Liver (tissue), 9 donors: Measurements from ENCODE around the gene PCDHGB2. TPM values are rescaled to one million over a fixed set of nuclear protein-coding genes. Genes with fewer than 3 reads are reported as not detected.
"Not testable (repeated sequence)": the region's sequence is repeated elsewhere in the genome, so short reads cannot be mapped to it uniquely, and the experiment has no call there.

Source experiments
- DNase-seq: peaks from one replicate; pipeline ENCODE4 v3.0.0-alpha.2; 2017; ENCODE audit warnings: low spot score
- H3K27ac ChIP-seq, 2 donors: one replicate each; pipeline ENCODE4 v1.7.0; 2013; ENCODE audit warnings: inconsistent platforms in 2 of 2, low read length in 2 of 2, control low read depth in 1 of 2, low read depth in 1 of 2, mild to moderate bottlenecking in 1 of 2
- H3K27me3 ChIP-seq, 4 donors: one replicate each; pipeline versions ENCODE4 v1.6.1 to v1.7.0; 2013; ENCODE audit warnings: low read length in 3 of 4, inconsistent platforms in 1 of 4, mild to moderate bottlenecking in 1 of 4, moderate library complexity in 1 of 4; ENCODE audit not compliant: control insufficient read depth in 4 of 4, insufficient read depth in 4 of 4
- H3K36me3 ChIP-seq, 4 donors: one replicate each; pipeline versions ENCODE4 v1.6.1 to v1.7.0; 2013; ENCODE audit warnings: low read length in 3 of 4, mild to moderate bottlenecking in 3 of 4, low read depth in 1 of 4, moderate library complexity in 1 of 4; ENCODE audit not compliant: control insufficient read depth in 4 of 4, insufficient read depth in 3 of 4
- H3K4me1 ChIP-seq, 4 donors: one replicate each; pipeline versions ENCODE4 v1.6.1 to v1.7.0; 2013; ENCODE audit warnings: low read length in 3 of 4, mild to moderate bottlenecking in 3 of 4, moderate library complexity in 1 of 4; ENCODE audit not compliant: control insufficient read depth in 4 of 4, insufficient read depth in 4 of 4
- H3K4me3 ChIP-seq, 3 donors: one replicate each; pipeline versions ENCODE4 v1.6.1 to v1.7.0; 2013; ENCODE audit warnings: low read length in 3 of 3, control low read depth in 1 of 3, low read depth in 1 of 3, mild to moderate bottlenecking in 1 of 3
- H3K9ac ChIP-seq, 2 donors: one replicate each; pipeline ENCODE4 v1.7.0; 2013; ENCODE audit warnings: low read length in 2 of 2, mild to moderate bottlenecking in 2 of 2, moderate library complexity in 2 of 2, control low read depth in 1 of 2, low read depth in 1 of 2
- H3K9me3 ChIP-seq, 4 donors: one replicate each; pipeline versions ENCODE4 v1.6.1 to v1.7.0; 2013; ENCODE audit warnings: low read length in 3 of 4; ENCODE audit not compliant: control insufficient read depth in 4 of 4
- EGR1 ChIP-seq, 2 donors: IDR thresholded peaks; 2 replicates each; pipeline ENCODE4 v1.6.1; 2016 to 2018; ENCODE audit warnings: antibody characterized with exemption in 2 of 2, low read depth in 2 of 2
- FOXA1 ChIP-seq: IDR thresholded peaks from 2 replicates; pipeline ENCODE4 v1.6.1; 2016; ENCODE audit warnings: antibody characterized with exemption
- FOXA2 ChIP-seq: IDR thresholded peaks from 2 replicates; pipeline ENCODE4 v1.6.1; 2016; ENCODE audit warnings: antibody characterized with exemption
- GABPA ChIP-seq, 2 donors: IDR thresholded peaks in 1 of 2; conservative IDR thresholded peaks in 1 of 2; 2 replicates each; pipeline ENCODE4 v1.6.1; 2016; ENCODE audit warnings: antibody characterized with exemption in 2 of 2, mild to moderate bottlenecking in 1 of 2, moderate library complexity in 1 of 2
- HNF4A ChIP-seq, 2 donors: conservative IDR thresholded peaks; 2 replicates each; pipeline ENCODE4 v1.6.1; 2016; ENCODE audit warnings: antibody characterized with exemption in 2 of 2, mild to moderate bottlenecking in 2 of 2
- HNF4G ChIP-seq: IDR thresholded peaks from 2 replicates; pipeline ENCODE4 v1.6.1; 2016; ENCODE audit warnings: antibody characterized with exemption
- JUND ChIP-seq, 2 donors: IDR thresholded peaks; 2 replicates each; pipeline ENCODE4 v1.6.1; 2016; ENCODE audit warnings: antibody characterized with exemption in 2 of 2
- NR2F2 ChIP-seq: IDR thresholded peaks from 2 replicates; pipeline ENCODE4 v1.6.1; 2016; ENCODE audit warnings: antibody characterized with exemption
- RXRA ChIP-seq, 2 donors: IDR thresholded peaks; 2 replicates each; pipeline ENCODE4 v1.6.1; 2017 to 2018; ENCODE audit warnings: antibody characterized with exemption in 2 of 2, mild to moderate bottlenecking in 1 of 2
- SP1 ChIP-seq: IDR thresholded peaks from 2 replicates; pipeline ENCODE4 v1.6.1; 2018; ENCODE audit warnings: antibody characterized with exemption, mild to moderate bottlenecking
- TAF1 ChIP-seq: conservative IDR thresholded peaks from 2 replicates; pipeline ENCODE4 v1.6.1; 2016; ENCODE audit warnings: antibody characterized with exemption, mild to moderate bottlenecking
- YY1 ChIP-seq: IDR thresholded peaks from 2 replicates; pipeline ENCODE4 v1.6.1; 2016; ENCODE audit warnings: antibody characterized with exemption, mild to moderate bottlenecking
- WGBS: extraction: QIAGEN DNeasy Blood & Tissue Kit; methylation state at CpG from one replicate; pipeline ENCODE4 v1.1.7; 2013; 5-methylcytosine and 5-hydroxymethylcytosine counted together
- polyA plus RNA-seq, 2 donors: library from polyadenylated mRNA; stranded (reverse) in 1 of 2; unstranded in 1 of 2; fragments of 200-250 nt in 1 of 2; fragments of >200 nt in 1 of 2; fragmentation: Nextera tagmentation in 1 of 2; extraction: Ambion mirVana in 1 of 2; gene quantifications; one replicate each; pipeline versions ENCODE4 v1.2.1 to v1.2.3, GENCODE V29; 2013 to 2015
- total RNA-seq, 2 donors: library from RNA; depleted of rRNA; stranded (reverse); fragments of >200 nt; gene quantifications; one replicate each; pipeline ENCODE4 v1.2.3, GENCODE V29; 2014
- TF ChIP-seq, protein P1 (sequence below): IDR thresholded peaks from 2 replicates; pipeline ENCODE4 v1.6.1; 2016; ENCODE audit warnings: antibody characterized with exemption
- TF ChIP-seq, protein P2 (sequence below): IDR thresholded peaks from 2 replicates; pipeline ENCODE4 v1.6.1; 2016; ENCODE audit warnings: antibody characterized with exemption, mild to moderate bottlenecking
- TF ChIP-seq, protein P3 (sequence below): IDR thresholded peaks from 2 replicates; pipeline ENCODE4 v1.6.1; 2016; ENCODE audit warnings: antibody characterized with exemption
- donor health status: healthy.
- donor health status: healthy.
- donor health status: healthy.
- donor health status: healthy.
- donor health status: healthy.

The PCDHGB2 gene
- total and polyA plus RNA-seq, 4 donors, result 0.28 to 1.0 (median 0.47) TPM; not detected in 1

DNA sequence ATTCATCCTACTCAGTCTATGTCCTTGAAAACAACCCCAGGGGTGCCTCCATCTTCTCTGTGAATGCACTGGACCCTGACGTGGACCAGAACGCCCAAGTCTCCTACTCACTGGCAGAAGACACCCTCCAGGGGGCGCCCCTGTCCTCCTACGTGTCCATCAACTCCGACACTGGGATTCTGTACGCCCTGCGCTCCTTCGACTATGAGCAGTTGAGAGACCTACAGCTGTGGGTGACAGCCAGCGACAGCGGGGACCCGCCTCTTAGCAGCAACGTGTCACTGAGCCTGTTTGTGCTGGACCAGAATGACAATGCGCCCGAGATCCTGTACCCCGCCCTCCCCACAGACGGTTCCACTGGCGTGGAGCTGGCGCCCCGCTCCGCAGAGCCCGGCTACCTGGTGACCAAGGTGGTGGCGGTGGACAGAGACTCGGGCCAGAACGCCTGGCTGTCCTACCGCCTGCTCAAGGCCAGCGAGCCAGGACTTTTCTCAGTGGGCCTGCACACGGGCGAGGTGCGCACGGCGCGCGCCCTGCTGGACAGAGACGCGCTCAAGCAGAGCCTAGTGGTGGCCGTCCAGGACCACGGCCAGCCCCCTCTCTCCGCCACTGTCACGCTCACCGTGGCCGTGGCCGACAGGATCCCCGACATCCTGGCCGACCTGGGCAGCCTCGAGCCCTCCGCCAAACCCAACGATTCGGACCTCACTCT is 15.8 kb downstream of the PCDHGB2 start:
- H3K4me3 ChIP-seq, result peak overlapping the region in 2 of 3 donors; percentile 5 to 41
- H3K4me1 ChIP-seq, H3K27me3 ChIP-seq, H3K9ac ChIP-seq, DNase-seq, H3K27ac ChIP-seq, H3K36me3 ChIP-seq: not testable (repeated sequence)
- H3K9me3 ChIP-seq, result peaks cover 34 to 75% (median 51%) of the 10 kb centered on the region in 4 donors
- 47% methylated on average over 43 of the region's 48 CpGs for WGBS

DNA sequence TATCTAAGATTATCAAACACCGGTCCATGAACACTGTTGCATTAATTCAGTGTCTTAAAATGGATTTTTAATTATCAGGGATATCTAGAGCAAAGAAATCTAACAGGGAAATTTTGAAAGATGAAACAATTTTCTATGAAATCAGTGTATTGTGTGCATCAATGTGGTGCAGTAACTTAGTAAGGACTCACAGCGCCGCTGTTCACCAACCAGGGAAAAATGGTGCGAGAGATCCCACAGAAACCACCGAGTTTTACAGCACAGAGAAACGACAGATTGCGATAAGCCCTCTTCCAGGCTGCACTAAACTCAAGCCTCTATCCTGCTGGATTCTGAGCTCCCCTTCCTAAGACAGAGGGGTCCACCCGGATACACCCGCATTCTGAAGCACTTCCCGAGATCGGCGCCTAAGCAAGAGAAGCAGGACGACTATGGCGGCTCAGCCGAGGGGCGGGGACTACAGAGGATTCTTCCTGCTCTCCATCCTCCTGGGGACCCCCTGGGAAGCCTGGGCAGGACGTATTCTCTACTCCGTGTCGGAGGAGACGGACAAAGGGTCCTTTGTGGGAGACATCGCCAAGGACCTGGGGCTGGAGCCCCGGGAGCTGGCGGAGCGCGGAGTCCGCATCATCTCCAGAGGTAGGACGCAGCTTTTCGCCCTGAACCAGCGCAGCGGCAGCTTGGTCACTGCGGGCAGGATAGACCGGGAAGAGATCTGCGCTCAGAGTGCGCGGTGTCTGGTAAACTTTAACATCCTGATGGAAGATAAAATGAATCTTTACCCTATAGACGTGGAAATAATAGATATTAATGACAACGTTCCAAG is 22.9 kb downstream of the PCDHGB2 start, which contains the start of gene PCDHGA7:
Gene PCDHGA7, plus strand, starts transcription at position 274 of the 826 bp plus-strand sequence. Its CDS starts 158 bp downstream, at position 432.
- Histone ChIP-seq H3K27me3 (peaks cover 0 to 6% (median 0%) of the 10 kb centered on the region in 4 donors), H3K4me3 (peak within 1 kb of the TSS; percentile 1 to 69 (median 63)), H3K27ac (no peak within 1 kb of the TSS), H3K9ac (no peak within 1 kb of the TSS), H3K36me3 (no peaks in the 10 kb centered on the region), H3K9me3 (peaks cover 21 to 67% (median 33%) of the 10 kb centered on the region in 4 donors), H3K4me1 (no peaks in the 10 kb centered on the region)
- WGBS, result 16% methylated on average over 37 of the region's 37 CpGs
- no peak for DNase-seq
- no peak for TF ChIP-seq NR2F2
- TF ChIP-seq YY1, result no peak
- TF ChIP-seq GABPA (IDR thresholded peaks at IDR 0.05 in 1 of 2, conservative IDR thresholded peaks at IDR 0.05 in 1 of 2), result no peak
- TF ChIP-seq HNF4A (conservative IDR thresholded peaks at IDR 0.05), result no peak
- TF ChIP-seq, protein P1, sequence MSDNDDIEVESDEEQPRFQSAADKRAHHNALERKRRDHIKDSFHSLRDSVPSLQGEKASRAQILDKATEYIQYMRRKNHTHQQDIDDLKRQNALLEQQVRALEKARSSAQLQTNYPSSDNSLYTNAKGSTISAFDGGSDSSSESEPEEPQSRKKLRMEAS, result no peak
- no peak for TF ChIP-seq FOXA1
- TF ChIP-seq EGR1 (IDR thresholded peaks at IDR 0.05; ENCODE audit: low read depth in 2 of 2), result no peak
- TF ChIP-seq, protein P2, sequence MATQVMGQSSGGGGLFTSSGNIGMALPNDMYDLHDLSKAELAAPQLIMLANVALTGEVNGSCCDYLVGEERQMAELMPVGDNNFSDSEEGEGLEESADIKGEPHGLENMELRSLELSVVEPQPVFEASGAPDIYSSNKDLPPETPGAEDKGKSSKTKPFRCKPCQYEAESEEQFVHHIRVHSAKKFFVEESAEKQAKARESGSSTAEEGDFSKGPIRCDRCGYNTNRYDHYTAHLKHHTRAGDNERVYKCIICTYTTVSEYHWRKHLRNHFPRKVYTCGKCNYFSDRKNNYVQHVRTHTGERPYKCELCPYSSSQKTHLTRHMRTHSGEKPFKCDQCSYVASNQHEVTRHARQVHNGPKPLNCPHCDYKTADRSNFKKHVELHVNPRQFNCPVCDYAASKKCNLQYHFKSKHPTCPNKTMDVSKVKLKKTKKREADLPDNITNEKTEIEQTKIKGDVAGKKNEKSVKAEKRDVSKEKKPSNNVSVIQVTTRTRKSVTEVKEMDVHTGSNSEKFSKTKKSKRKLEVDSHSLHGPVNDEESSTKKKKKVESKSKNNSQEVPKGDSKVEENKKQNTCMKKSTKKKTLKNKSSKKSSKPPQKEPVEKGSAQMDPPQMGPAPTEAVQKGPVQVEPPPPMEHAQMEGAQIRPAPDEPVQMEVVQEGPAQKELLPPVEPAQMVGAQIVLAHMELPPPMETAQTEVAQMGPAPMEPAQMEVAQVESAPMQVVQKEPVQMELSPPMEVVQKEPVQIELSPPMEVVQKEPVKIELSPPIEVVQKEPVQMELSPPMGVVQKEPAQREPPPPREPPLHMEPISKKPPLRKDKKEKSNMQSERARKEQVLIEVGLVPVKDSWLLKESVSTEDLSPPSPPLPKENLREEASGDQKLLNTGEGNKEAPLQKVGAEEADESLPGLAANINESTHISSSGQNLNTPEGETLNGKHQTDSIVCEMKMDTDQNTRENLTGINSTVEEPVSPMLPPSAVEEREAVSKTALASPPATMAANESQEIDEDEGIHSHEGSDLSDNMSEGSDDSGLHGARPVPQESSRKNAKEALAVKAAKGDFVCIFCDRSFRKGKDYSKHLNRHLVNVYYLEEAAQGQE, result no peak
- TF ChIP-seq, protein P3, sequence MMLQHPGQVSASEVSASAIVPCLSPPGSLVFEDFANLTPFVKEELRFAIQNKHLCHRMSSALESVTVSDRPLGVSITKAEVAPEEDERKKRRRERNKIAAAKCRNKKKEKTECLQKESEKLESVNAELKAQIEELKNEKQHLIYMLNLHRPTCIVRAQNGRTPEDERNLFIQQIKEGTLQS, result no peak
- TF ChIP-seq FOXA2, result no peak
- TF ChIP-seq TAF1, result no peak
- no peak for TF ChIP-seq RXRA (IDR thresholded peaks at IDR 0.05)
- TF ChIP-seq HNF4G, result no peak
- no peak for TF ChIP-seq SP1
- TF ChIP-seq JUND (IDR thresholded peaks at IDR 0.05), result no peak
